B cell (primary cell): ENCODE measurements around the gene FOXJ1. TPM values are rescaled to one million over a fixed set of nuclear protein-coding genes. Genes with fewer than 3 reads are reported as not detected.

Experiments
- ATAC-seq: fragments of 200-7000 bp; cut with Tn5 transposase; one replicate; pipeline ENCODE4 v1.10.0; 2021; ENCODE audit warnings: low read depth, mild to moderate bottlenecking, moderate number of reproducible peaks, moderate library complexity
- CTCF ChIA-PET: fragments of 350-600 bp; sonication (Branson Sonifier 250); formaldehyde crosslinking; loops from one replicate; lab custom pipeline; 2021; ENCODE audit warnings: antibody characterized with exemption, inconsistent platforms; lab: Charles Lee
- POLR2A ChIA-PET: fragments of 350-600 bp; sonication (Branson Sonifier 250); formaldehyde crosslinking; loops from one replicate; lab custom pipeline; 2021; ENCODE audit warnings: antibody characterized with exemption; lab: Charles Lee
- DNase-seq: peaks from one replicate; pipeline ENCODE4 v3.0.0; 2013
- H2AFZ ChIP-seq: 2 replicates; pipeline ENCODE4 v1.6.1; 2012; ENCODE audit warnings: mild to moderate bottlenecking, low read depth, low read length; ENCODE audit not compliant: insufficient read depth, poor library complexity, severe bottlenecking
- H3K27ac ChIP-seq, 2 donors: 1 replicate in 1 of 2; 2 replicates in 1 of 2; pipeline ENCODE4 v1.5.1; 2012 to 2013; ENCODE audit warnings: low read length in 2 of 2, mild to moderate bottlenecking in 2 of 2, moderate library complexity in 1 of 2
- H3K27me3 ChIP-seq, 4 experiments: fragments of 200-600 bp in 1 of 4; sonication (generic) in 1 of 4; replicated peaks in 1 of 4; 1 replicate in 2 of 4; 2 replicates in 2 of 4; pipeline versions ENCODE4 v1.6.1 to v1.7.0; 2013 to 2016; ENCODE audit warnings: low read length in 3 of 4, mild to moderate bottlenecking in 2 of 4, mixed read lengths in 1 of 4, moderate library complexity in 1 of 4; ENCODE audit not compliant: insufficient read depth in 4 of 4, control insufficient read depth in 3 of 4; ENCODE audit errors: control extremely low read depth in 1 of 4
- H3K36me3 ChIP-seq, 2 experiments: replicated peaks in 1 of 2; 1 replicate in 1 of 2; 2 replicates in 1 of 2; pipeline versions ENCODE4 v1.6.1 to v1.7.1; 2013; ENCODE audit warnings: low read length in 1 of 2; ENCODE audit not compliant: insufficient read depth in 2 of 2, control insufficient read depth in 1 of 2; ENCODE audit errors: control extremely low read depth in 1 of 2, extremely low read depth in 1 of 2
- H3K4me1 ChIP-seq, 2 donors: fragments of 200-600 bp in 1 of 2; sonication (generic) in 1 of 2; 1 replicate in 1 of 2; 2 replicates in 1 of 2; pipeline versions ENCODE4 v1.5.1 to v1.6.1; 2013 to 2017; ENCODE audit warnings: low read length in 2 of 2; ENCODE audit not compliant: control insufficient read depth in 2 of 2, insufficient read depth in 2 of 2
- H3K4me2 ChIP-seq: replicated peaks from 2 replicates; pipeline ENCODE3; 2012; ENCODE audit warnings: mild to moderate bottlenecking, low read depth, low read length; ENCODE audit not compliant: poor library complexity, severe bottlenecking
- H3K4me3 ChIP-seq, 5 experiments: fragments of 200-600 bp in 1 of 5; sonication (generic) in 1 of 5; 1 replicate in 3 of 5; 2 replicates in 2 of 5; pipeline versions ENCODE4 v1.5.1 to v1.7.0; 2011 to 2016; ENCODE audit warnings: low read length in 4 of 5, mild to moderate bottlenecking in 4 of 5, low read depth in 2 of 5, control low read depth in 1 of 5, moderate library complexity in 1 of 5; ENCODE audit not compliant: insufficient read depth in 1 of 5; ENCODE audit errors: control extremely low read depth in 1 of 5, extremely low read depth in 1 of 5
- H3K79me2 ChIP-seq: fragments of 200-600 bp; sonication (generic); one replicate; pipeline ENCODE4 v1.6.0; 2016; ENCODE audit warnings: low read length; ENCODE audit not compliant: control insufficient read depth, insufficient read depth
- H3K9ac ChIP-seq: fragments of 200-600 bp; sonication (generic); 2 replicates; pipeline ENCODE4 v1.6.1; 2017; ENCODE audit warnings: mild to moderate bottlenecking, low read length, moderate library complexity
- H3K9me3 ChIP-seq, 3 donors: one replicate each; pipeline versions ENCODE4 v1.6.1 to v1.7.1; 2013; ENCODE audit warnings: low read length in 2 of 3; ENCODE audit not compliant: control insufficient read depth in 2 of 3, insufficient read depth in 1 of 3; ENCODE audit errors: control extremely low read depth in 1 of 3
- H4K20me1 ChIP-seq: 2 replicates; pipeline ENCODE4 v1.6.0; 2012; ENCODE audit warnings: mild to moderate bottlenecking, low read length; ENCODE audit not compliant: insufficient read depth, control insufficient read depth, poor library complexity, severe bottlenecking
- H3K27ac Mint-ChIP-seq: one replicate; pipeline ENCODE4 v1.8.0; 2021; ENCODE audit warnings: mixed read lengths
- H3K27me3 Mint-ChIP-seq: one replicate; pipeline ENCODE4 v1.8.0; 2021; ENCODE audit warnings: mixed read lengths
- H3K4me1 Mint-ChIP-seq: one replicate; pipeline ENCODE4 v1.8.0; 2021; ENCODE audit warnings: mixed read lengths
- H3K4me3 Mint-ChIP-seq: one replicate; pipeline ENCODE4 v1.8.0; 2021; ENCODE audit warnings: mixed read lengths
- H3K9me3 Mint-ChIP-seq: one replicate; pipeline ENCODE4 v1.8.0; 2022; ENCODE audit warnings: mixed read lengths; ENCODE audit not compliant: insufficient read depth
- EZH2 ChIP-seq: IDR thresholded peaks from 2 replicates; pipeline ENCODE4 v1.6.1; 2012; ENCODE audit warnings: borderline replicate concordance, low read depth, mild to moderate bottlenecking, moderate library complexity, low read length; ENCODE audit not compliant: insufficient read depth, poor library complexity, severe bottlenecking
- WGBS: methylation state at CpG from one replicate; pipeline ENCODE4 v1.1.5; 2013; ENCODE audit warnings: missing lambda C conversion rate; ENCODE audit not compliant: insufficient coverage; 5-methylcytosine and 5-hydroxymethylcytosine counted together
- intact Hi-C: fragments of 100-400 bp; cut with micrococcal nuclease; formaldehyde crosslinking; loops from one replicate; pipeline ENCODE4 v1.10.0; 2022
- polyA plus RNA-seq: library from polyadenylated mRNA; depleted of rRNA; stranded (reverse); fragments of >200 nt; gene quantifications from 2 replicates; pipeline ENCODE4 v1.2.3, GENCODE V29; 2012
- total RNA-seq, 2 donors: library from RNA; stranded (reverse); fragments of 120-200 nt in 1 of 2; gene quantifications; 1 replicate in 1 of 2; 2 replicates in 1 of 2; pipeline versions ENCODE4 v1.2.3 to v1.2.4, GENCODE V29; 2013 to 2022
- TF ChIP-seq, protein P1 (sequence below): fragments of 200-600 bp; IDR thresholded peaks from one replicate; pipeline ENCODE4 v1.8.0; 2022; ENCODE audit warnings: antibody characterized with exemption, mild to moderate bottlenecking

The FOXJ1 gene
- total and polyA plus RNA-seq, 2 donors (not counting 1 experiment from before 2014, with no cell fraction given) = 0.20 to 1.0 TPM

DNA sequence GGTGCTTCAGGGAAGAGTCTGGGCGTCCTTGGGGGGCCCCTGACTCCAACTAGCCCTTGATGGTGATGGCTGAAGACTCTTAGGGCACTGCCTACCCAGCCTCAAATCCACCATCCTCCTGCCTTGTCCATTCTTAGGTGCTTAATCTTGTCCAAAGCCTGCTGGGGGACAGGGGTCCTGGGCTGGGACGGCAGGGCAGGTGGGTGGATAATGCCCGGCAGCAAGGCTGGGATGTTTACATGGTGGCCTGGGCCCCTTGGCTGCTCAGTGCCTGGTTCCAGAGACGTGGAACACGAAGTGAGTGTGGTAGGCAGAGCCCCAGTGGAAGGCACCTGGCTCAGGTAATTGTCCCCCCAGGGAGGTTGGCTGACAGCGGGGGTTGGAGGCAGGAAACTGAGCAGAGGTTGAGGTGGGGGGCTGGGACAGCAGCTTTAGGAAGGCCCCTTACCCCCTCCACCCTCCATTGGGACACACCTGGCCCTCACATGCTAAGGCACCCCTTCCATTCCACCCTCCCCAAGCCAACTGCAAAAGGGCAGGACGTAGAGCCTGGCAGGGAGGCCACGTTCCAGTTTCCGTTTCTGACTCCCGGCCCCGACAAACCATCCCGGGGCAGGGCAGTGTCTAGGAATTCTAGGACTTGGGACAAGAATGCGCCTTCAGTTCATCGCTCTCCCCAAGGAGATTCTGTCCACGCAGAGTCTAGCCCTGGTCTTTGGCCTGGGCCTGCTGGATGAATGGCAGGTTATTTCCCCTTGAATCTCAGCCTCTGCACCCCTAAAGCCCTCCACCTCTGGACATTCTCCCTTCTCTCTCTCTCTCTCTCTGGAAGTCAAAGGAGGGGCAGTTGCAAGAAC, 1.9 kb downstream of the FOXJ1 start:
- peaks cover 0 to 10% (median 0%) of the 10 kb centered on the region in 3 donors for H3K9me3 ChIP-seq
- peak overlapping the region; percentile 74 for H3K4me3 Mint-ChIP-seq
- no peak overlapping the region for H2AFZ ChIP-seq
- DNase-seq = no peak
- H3K36me3 ChIP-seq = no peaks in the 10 kb centered on the region
- H3K4me1 ChIP-seq = peaks cover 34 to 41% of the 10 kb centered on the region in 2 donors
- intact Hi-C loops = no loop called here
- no peaks in the 10 kb centered on the region for H3K79me2 ChIP-seq
- H3K4me3 ChIP-seq = no peak overlapping the region
- H3K4me2 ChIP-seq = peak overlapping the region; percentile 99
- H4K20me1 ChIP-seq = no peaks in the 10 kb centered on the region
- H3K9me3 Mint-ChIP-seq = no peaks in the 10 kb centered on the region
- WGBS = 93% methylated on average over 13 of the region's 15 CpGs
- ChIA-PET POLR2A (no interaction called here), CTCF (no interaction called here)
- TF ChIP-seq EZH2 = no peak
- TF ChIP-seq, protein P1, sequence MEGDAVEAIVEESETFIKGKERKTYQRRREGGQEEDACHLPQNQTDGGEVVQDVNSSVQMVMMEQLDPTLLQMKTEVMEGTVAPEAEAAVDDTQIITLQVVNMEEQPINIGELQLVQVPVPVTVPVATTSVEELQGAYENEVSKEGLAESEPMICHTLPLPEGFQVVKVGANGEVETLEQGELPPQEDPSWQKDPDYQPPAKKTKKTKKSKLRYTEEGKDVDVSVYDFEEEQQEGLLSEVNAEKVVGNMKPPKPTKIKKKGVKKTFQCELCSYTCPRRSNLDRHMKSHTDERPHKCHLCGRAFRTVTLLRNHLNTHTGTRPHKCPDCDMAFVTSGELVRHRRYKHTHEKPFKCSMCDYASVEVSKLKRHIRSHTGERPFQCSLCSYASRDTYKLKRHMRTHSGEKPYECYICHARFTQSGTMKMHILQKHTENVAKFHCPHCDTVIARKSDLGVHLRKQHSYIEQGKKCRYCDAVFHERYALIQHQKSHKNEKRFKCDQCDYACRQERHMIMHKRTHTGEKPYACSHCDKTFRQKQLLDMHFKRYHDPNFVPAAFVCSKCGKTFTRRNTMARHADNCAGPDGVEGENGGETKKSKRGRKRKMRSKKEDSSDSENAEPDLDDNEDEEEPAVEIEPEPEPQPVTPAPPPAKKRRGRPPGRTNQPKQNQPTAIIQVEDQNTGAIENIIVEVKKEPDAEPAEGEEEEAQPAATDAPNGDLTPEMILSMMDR = no peak
- H3K27ac ChIP-seq = no peak overlapping the region
- H3K27ac Mint-ChIP-seq = peak overlapping the region; percentile 20
- no peak for ATAC-seq
- H3K4me1 Mint-ChIP-seq = peaks cover 36% of the 10 kb centered on the region
- H3K9ac ChIP-seq = no peak overlapping the region
- H3K27me3 ChIP-seq = peaks cover 0 to 43% (median 11%) of the 10 kb centered on the region in 4 experiments
- peaks cover 17% of the 10 kb centered on the region for H3K27me3 Mint-ChIP-seq
